OCI-LY1 (cell line): ENCODE data around the gene FTO.
"Not testable (repeated sequence)": the region's sequence is repeated elsewhere in the genome, so short reads cannot be mapped to it uniquely, and the experiment has no call there.

Experiments
- H2AFZ ChIP-seq: fragments of 200-600 bp; sonication (generic), shearing (Covaris generic); 2 replicates; pipeline ENCODE4 v1.6.0; 2014; ENCODE audit warnings: antibody characterized with exemption, mild to moderate bottlenecking, low read length
- H3F3A ChIP-seq: fragments of 200-600 bp; sonication (generic), shearing (Covaris generic); 2 replicates; pipeline ENCODE4 v1.6.0; 2014; ENCODE audit warnings: mild to moderate bottlenecking, antibody characterized with exemption, low read length, moderate library complexity; ENCODE audit not compliant: insufficient read depth
- H3K27ac ChIP-seq: fragments of 200-600 bp; sonication (generic); 2 replicates; pipeline ENCODE4 v1.5.1; 2014; ENCODE audit warnings: low read length, mixed run types, mild to moderate bottlenecking, low read depth; ENCODE audit not compliant: poor library complexity, severe bottlenecking
- H3K27me3 ChIP-seq: fragments of 200-600 bp; sonication (generic); 2 replicates; pipeline ENCODE4 v1.6.0; 2014; ENCODE audit warnings: antibody characterized with exemption, mild to moderate bottlenecking, low read length, moderate library complexity; ENCODE audit not compliant: insufficient read depth
- H3K36me3 ChIP-seq: fragments of 200-600 bp; sonication (generic); 2 replicates; pipeline ENCODE4 v1.6.1; 2014; ENCODE audit warnings: mild to moderate bottlenecking, antibody characterized with exemption, low read length, moderate library complexity, mixed read lengths; ENCODE audit not compliant: insufficient read depth
- H3K4me1 ChIP-seq: fragments of 200-600 bp; sonication (generic); 2 replicates; pipeline ENCODE4 v1.5.1; 2014; ENCODE audit warnings: mild to moderate bottlenecking, low read length, moderate library complexity; ENCODE audit not compliant: insufficient read depth, severe bottlenecking
- H3K4me2 ChIP-seq: fragments of 200-600 bp; sonication (generic), shearing (Covaris generic); 2 replicates; pipeline ENCODE4 v1.6.1; 2014; ENCODE audit warnings: low read length
- H3K4me3 ChIP-seq: fragments of 200-600 bp; sonication (generic); 2 replicates; pipeline ENCODE4 v1.5.1; 2014; ENCODE audit warnings: low read length, low read depth, mild to moderate bottlenecking, mixed read lengths; ENCODE audit not compliant: poor library complexity, severe bottlenecking
- H3K79me2 ChIP-seq: fragments of 200-600 bp; shearing (Covaris generic); 2 replicates; pipeline ENCODE4 v1.6.1; 2016; ENCODE audit warnings: mixed run types, low read length, mixed read lengths; ENCODE audit not compliant: insufficient read depth
- H3K9ac ChIP-seq: fragments of 200-600 bp; sonication (generic), shearing (Covaris generic); 2 replicates; pipeline ENCODE4 v1.6.1; 2014; ENCODE audit warnings: mild to moderate bottlenecking, low read length, mixed read lengths
- H3K9me2 ChIP-seq: fragments of 200-600 bp; sonication (generic), shearing (Covaris generic); 2 replicates; pipeline ENCODE4 v1.6.1; 2014; ENCODE audit warnings: low read depth, mild to moderate bottlenecking, low read length, mixed read lengths
- H3K9me3 ChIP-seq: fragments of 200-600 bp; shearing (Covaris generic); 2 replicates; pipeline ENCODE4 v1.6.1; 2014; ENCODE audit warnings: low read length, mixed read lengths
- H4K20me1 ChIP-seq: fragments of 200-600 bp; sonication (generic), shearing (Covaris generic); 2 replicates; pipeline ENCODE4 v1.6.0; 2016; ENCODE audit warnings: mild to moderate bottlenecking, low read length; ENCODE audit not compliant: insufficient read depth
- CTCF ChIP-seq: fragments of 200-600 bp; sonication (generic), shearing (Covaris generic); IDR thresholded peaks from 2 replicates; pipeline ENCODE4 v1.5.1; 2017; ENCODE audit warnings: mild to moderate bottlenecking, antibody characterized with exemption, low read length, moderate library complexity, mixed read lengths
- EZH2 ChIP-seq: fragments of 200-600 bp; sonication (generic), shearing (Covaris generic); IDR thresholded peaks from 2 replicates; pipeline ENCODE4 v1.8.0; 2017; ENCODE audit warnings: borderline replicate concordance, mixed run types, mild to moderate bottlenecking, antibody characterized with exemption, low read length, moderate library complexity, mixed read lengths

The FTO gene

DNA sequence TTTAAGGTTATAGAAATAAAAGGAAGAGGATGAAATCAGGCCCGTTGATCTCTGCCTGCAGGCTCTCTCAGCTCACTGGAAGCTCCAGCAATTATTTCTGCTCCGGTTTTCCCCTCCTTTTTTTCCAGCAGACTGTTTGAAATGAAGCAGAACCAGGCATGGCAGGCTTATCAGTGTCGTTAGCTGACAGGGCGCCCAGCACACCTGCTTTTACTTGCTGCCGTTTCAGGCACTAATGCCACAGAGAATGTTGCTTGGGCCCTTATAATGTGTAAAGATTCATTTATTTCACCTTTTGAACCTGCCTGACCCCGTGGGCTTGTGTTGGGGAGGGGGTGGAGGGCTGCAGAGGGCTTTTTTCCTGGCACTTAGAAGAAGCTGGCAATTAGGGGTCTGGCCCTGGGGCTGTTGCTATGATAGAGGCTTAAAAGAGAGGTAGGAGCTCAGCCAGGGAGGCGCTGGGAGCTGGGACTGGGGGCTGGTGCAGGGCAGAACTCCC is 474.6 kb downstream of the FTO start:
- no peaks in the 10 kb centered on the region for H3K27me3 ChIP-seq
- H3K4me1 ChIP-seq: no peaks in the 10 kb centered on the region
- no peak overlapping the region for H3K9ac ChIP-seq
- no peaks in the 10 kb centered on the region for H3F3A ChIP-seq
- H2AFZ ChIP-seq: no peak overlapping the region
- no peaks in the 10 kb centered on the region for H4K20me1 ChIP-seq
- TF ChIP-seq CTCF: no peak
- TF ChIP-seq EZH2: no peak
- H3K9me3 ChIP-seq: no peaks in the 10 kb centered on the region
- no peaks in the 10 kb centered on the region for H3K79me2 ChIP-seq
- no peak overlapping the region for H3K27ac ChIP-seq
- H3K9me2 ChIP-seq: no peaks in the 10 kb centered on the region
- H3K4me3 ChIP-seq: no peak overlapping the region
- H3K36me3 ChIP-seq: no peaks in the 10 kb centered on the region
- no peak overlapping the region for H3K4me2 ChIP-seq

GRCh38 chr16:54180421-54181359 is 476.7 kb downstream of the FTO start:
- no peaks in the 10 kb centered on the region for H3F3A ChIP-seq
- no peak overlapping the region for H3K4me3 ChIP-seq
- no peaks in the 10 kb centered on the region for H3K36me3 ChIP-seq
- TF ChIP-seq CTCF (no peak), EZH2 (no peak)
- H3K27me3 ChIP-seq: no peaks in the 10 kb centered on the region
- H2AFZ ChIP-seq: no peak overlapping the region
- no peaks in the 10 kb centered on the region for H3K9me2 ChIP-seq
- H3K4me2 ChIP-seq: no peak overlapping the region
- no peak overlapping the region for H3K27ac ChIP-seq
- H3K9me3 ChIP-seq: no peaks in the 10 kb centered on the region
- H3K4me1 ChIP-seq: no peaks in the 10 kb centered on the region
- H3K9ac ChIP-seq: no peak overlapping the region
- H3K79me2 ChIP-seq: no peaks in the 10 kb centered on the region
- no peaks in the 10 kb centered on the region for H4K20me1 ChIP-seq

GRCh38 chr16:54181683-54182329 is 477.9 kb downstream of the FTO start:
- H3K9me3 ChIP-seq, H4K20me1 ChIP-seq, H3K4me2 ChIP-seq, H3K9ac ChIP-seq, H3F3A ChIP-seq, H3K4me3 ChIP-seq, H3K9me2 ChIP-seq, H3K79me2 ChIP-seq, H3K27me3 ChIP-seq, H3K4me1 ChIP-seq, H2AFZ ChIP-seq, H3K36me3 ChIP-seq, H3K27ac ChIP-seq: not testable (repeated sequence)
